HepG2 (cell line): ENCODE data around the gene VWA3A. TPM values are rescaled to one million over a fixed set of nuclear protein-coding genes. Genes with fewer than 3 reads are reported as not detected.

Source experiments
- ATF1 ChIP-seq: IDR thresholded peaks from 2 replicates; pipeline ENCODE4 v1.6.1; 2016; ENCODE audit warnings: mild to moderate bottlenecking, control low read depth
- CEBPG ChIP-seq: IDR thresholded peaks from 2 replicates; pipeline ENCODE4 v1.6.1; 2016
- CEBPZ ChIP-seq: IDR thresholded peaks from 2 replicates; pipeline ENCODE4 v1.6.1; 2012; ENCODE audit warnings: low read length, improper control_type of control experiment
- HMG20B ChIP-seq: conservative IDR thresholded peaks from 2 replicates; pipeline ENCODE4 v1.6.1; 2016; ENCODE audit warnings: missing genetic modification reagents, missing compliant biosample characterization
- KDM5A ChIP-seq: fragments of 200-600 bp; sonication (generic); IDR thresholded peaks from 2 replicates; pipeline ENCODE4 v1.7.0; 2018; ENCODE audit warnings: antibody characterized with exemption, mild to moderate bottlenecking, low read length, borderline replicate concordance
- MEIS1 ChIP-seq: sonication (generic); formaldehyde crosslinking; IDR thresholded peaks from 2 replicates; pipeline ENCODE4 v1.9.0; 2021; ENCODE audit warnings: mild to moderate bottlenecking, missing genetic modification reagents, moderate library complexity, borderline replicate concordance
- NCOR1 ChIP-seq: fragments of 200-600 bp; sonication (generic); IDR thresholded peaks from 2 replicates; pipeline ENCODE4 v1.7.0; 2017; ENCODE audit warnings: antibody characterized with exemption, low read length, borderline replicate concordance
- NFYB ChIP-seq: sonication (generic); formaldehyde crosslinking; IDR thresholded peaks from 2 replicates; pipeline ENCODE4 v1.4.0; 2020; ENCODE audit warnings: missing genetic modification reagents
- NR2F2 ChIP-seq: IDR thresholded peaks from 2 replicates; pipeline ENCODE4 v1.6.1; 2012; ENCODE audit warnings: low read depth, inconsistent platforms, borderline replicate concordance
- PAWR ChIP-seq: sonication (generic); formaldehyde crosslinking; IDR thresholded peaks from 2 replicates; pipeline ENCODE4 v1.4.0; 2020; ENCODE audit warnings: missing genetic modification reagents, mild to moderate bottlenecking, borderline replicate concordance
- PHF8 ChIP-seq: sonication (generic); formaldehyde crosslinking; IDR thresholded peaks from 2 replicates; pipeline ENCODE4 v1.5.0; 2020; ENCODE audit warnings: missing genetic modification reagents
- RFXAP ChIP-seq: sonication (generic); formaldehyde crosslinking; IDR thresholded peaks from 2 replicates; pipeline ENCODE4 v1.4.0; 2020; ENCODE audit warnings: missing genetic modification reagents, borderline replicate concordance
- SAP130 ChIP-seq: IDR thresholded peaks from 2 replicates; pipeline ENCODE4 v1.6.1; 2016; ENCODE audit warnings: low read depth
- ZNF350 ChIP-seq: sonication (generic); formaldehyde crosslinking; IDR thresholded peaks from 2 replicates; pipeline ENCODE4 v1.4.0; 2020; ENCODE audit warnings: mild to moderate bottlenecking, low read depth, missing genetic modification reagents, borderline replicate concordance
- ZNF558 ChIP-seq: sonication (generic); formaldehyde crosslinking; IDR thresholded peaks from 2 replicates; pipeline ENCODE4 v1.9.0; 2022; ENCODE audit warnings: mild to moderate bottlenecking, missing genetic modification reagents, borderline replicate concordance
- ZNF674 ChIP-seq: sonication (generic); formaldehyde crosslinking; IDR thresholded peaks from 2 replicates; pipeline ENCODE4 v1.5.0; 2020; ENCODE audit warnings: low read depth, mild to moderate bottlenecking, missing genetic modification reagents
- ZNF782 ChIP-seq: sonication (generic); formaldehyde crosslinking; IDR thresholded peaks from 2 replicates; pipeline ENCODE4 v1.4.0; 2020; ENCODE audit warnings: missing genetic modification reagents, mild to moderate bottlenecking, borderline replicate concordance
- polyA plus RNA-seq, 8 experiments: library from polyadenylated mRNA; depleted of rRNA in 3 of 8; stranded (reverse) in 7 of 8; unstranded in 1 of 8; fragments of >200 nt; fragmentation: Illumina TruSeq in 4 of 8; extraction: Trizol in 4 of 8; gene quantifications; 2 replicates each; pipeline versions ENCODE4 v1.2.1 to v1.2.3, GENCODE V29; 2011 to 2016; ENCODE audit warnings: low read depth in 4 of 8, missing spikeins in 1 of 8, mixed read lengths in 1 of 8; ENCODE audit not compliant: insufficient read depth in 1 of 8
- total RNA-seq, 5 experiments: library from RNA; depleted of rRNA; stranded (reverse); fragments of >200 nt; fragmentation: Illumina TruSeq; extraction: Trizol; gene quantifications; 2 replicates each; pipeline ENCODE4 v1.2.3, GENCODE V29; 2016; ENCODE audit warnings: low read depth in 1 of 5
- TF ChIP-seq, protein P1 (sequence below): sonication (generic); formaldehyde crosslinking; IDR thresholded peaks from 2 replicates; pipeline ENCODE4 v1.9.0; 2021; ENCODE audit warnings: missing genetic modification reagents, borderline replicate concordance
- TF ChIP-seq, protein P2 (sequence below): sonication (generic); formaldehyde crosslinking; IDR thresholded peaks from 2 replicates; pipeline ENCODE4 v1.5.0; 2020; ENCODE audit warnings: mild to moderate bottlenecking, missing genetic modification reagents, borderline replicate concordance

Gene VWA3A
- total and polyA plus RNA-seq, 2 of the 13 experiments (the other 11 are each of a cell fraction or from before 2014, with no cell fraction given): 0.03 to 0.07 TPM

GRCh38 chr16:22190776-22191531, 98.6 kb downstream of the VWA3A start (continued):
- TF ChIP-seq NCOR1 (peak; percentile 62; the same call in 1 of the 2 replicates), RFXAP (CRISPR knock-in tag) (0 out of 2 replicates have a peak, but pooled peaks have one; percentile 10), ZNF350 (CRISPR knock-in tag) (peak; percentile 77), ZNF674 (CRISPR knock-in tag) (no peak; the same call in 1 of the 2 replicates), SAP130 (CRISPR knock-in tag) (peak; percentile 94), NFYB (CRISPR knock-in tag) (peak; percentile 5; the same call in 1 of the 2 replicates), CEBPZ (no peak), HMG20B (CRISPR knock-in tag) (0 out of 2 replicates have a peak, but pooled peaks have one; percentile 2), NR2F2 (no peak), PHF8 (peak; percentile 77), PAWR (CRISPR knock-in tag) (no peak), CEBPG (CRISPR knock-in tag) (peak; percentile 63; the same call in 1 of the 2 replicates), ZNF558 (CRISPR knock-in tag) (no peak), KDM5A (no peak; the same call in 1 of the 2 replicates), ATF1 (CRISPR knock-in tag) (peak; percentile 78), MEIS1 (CRISPR knock-in tag) (peak; percentile 22; the same call in 1 of the 2 replicates), ZNF782 (CRISPR knock-in tag) (peak; percentile 52; the same call in 1 of the 2 replicates)
- TF ChIP-seq, protein P1, sequence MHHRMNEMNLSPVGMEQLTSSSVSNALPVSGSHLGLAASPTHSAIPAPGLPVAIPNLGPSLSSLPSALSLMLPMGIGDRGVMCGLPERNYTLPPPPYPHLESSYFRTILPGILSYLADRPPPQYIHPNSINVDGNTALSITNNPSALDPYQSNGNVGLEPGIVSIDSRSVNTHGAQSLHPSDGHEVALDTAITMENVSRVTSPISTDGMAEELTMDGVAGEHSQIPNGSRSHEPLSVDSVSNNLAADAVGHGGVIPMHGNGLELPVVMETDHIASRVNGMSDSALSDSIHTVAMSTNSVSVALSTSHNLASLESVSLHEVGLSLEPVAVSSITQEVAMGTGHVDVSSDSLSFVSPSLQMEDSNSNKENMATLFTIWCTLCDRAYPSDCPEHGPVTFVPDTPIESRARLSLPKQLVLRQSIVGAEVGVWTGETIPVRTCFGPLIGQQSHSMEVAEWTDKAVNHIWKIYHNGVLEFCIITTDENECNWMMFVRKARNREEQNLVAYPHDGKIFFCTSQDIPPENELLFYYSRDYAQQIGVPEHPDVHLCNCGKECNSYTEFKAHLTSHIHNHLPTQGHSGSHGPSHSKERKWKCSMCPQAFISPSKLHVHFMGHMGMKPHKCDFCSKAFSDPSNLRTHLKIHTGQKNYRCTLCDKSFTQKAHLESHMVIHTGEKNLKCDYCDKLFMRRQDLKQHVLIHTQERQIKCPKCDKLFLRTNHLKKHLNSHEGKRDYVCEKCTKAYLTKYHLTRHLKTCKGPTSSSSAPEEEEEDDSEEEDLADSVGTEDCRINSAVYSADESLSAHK (CRISPR knock-in tag): no peak
- TF ChIP-seq, protein P2, sequence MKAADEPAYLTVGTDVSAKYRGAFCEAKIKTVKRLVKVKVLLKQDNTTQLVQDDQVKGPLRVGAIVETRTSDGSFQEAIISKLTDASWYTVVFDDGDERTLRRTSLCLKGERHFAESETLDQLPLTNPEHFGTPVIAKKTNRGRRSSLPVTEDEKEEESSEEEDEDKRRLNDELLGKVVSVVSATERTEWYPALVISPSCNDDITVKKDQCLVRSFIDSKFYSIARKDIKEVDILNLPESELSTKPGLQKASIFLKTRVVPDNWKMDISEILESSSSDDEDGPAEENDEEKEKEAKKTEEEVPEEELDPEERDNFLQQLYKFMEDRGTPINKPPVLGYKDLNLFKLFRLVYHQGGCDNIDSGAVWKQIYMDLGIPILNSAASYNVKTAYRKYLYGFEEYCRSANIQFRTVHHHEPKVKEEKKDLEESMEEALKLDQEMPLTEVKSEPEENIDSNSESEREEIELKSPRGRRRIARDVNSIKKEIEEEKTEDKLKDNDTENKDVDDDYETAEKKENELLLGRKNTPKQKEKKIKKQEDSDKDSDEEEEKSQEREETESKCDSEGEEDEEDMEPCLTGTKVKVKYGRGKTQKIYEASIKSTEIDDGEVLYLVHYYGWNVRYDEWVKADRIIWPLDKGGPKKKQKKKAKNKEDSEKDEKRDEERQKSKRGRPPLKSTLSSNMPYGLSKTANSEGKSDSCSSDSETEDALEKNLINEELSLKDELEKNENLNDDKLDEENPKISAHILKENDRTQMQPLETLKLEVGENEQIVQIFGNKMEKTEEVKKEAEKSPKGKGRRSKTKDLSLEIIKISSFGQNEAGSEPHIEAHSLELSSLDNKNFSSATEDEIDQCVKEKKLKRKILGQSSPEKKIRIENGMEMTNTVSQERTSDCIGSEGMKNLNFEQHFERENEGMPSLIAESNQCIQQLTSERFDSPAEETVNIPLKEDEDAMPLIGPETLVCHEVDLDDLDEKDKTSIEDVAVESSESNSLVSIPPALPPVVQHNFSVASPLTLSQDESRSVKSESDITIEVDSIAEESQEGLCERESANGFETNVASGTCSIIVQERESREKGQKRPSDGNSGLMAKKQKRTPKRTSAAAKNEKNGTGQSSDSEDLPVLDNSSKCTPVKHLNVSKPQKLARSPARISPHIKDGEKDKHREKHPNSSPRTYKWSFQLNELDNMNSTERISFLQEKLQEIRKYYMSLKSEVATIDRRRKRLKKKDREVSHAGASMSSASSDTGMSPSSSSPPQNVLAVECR (CRISPR knock-in tag): peak; percentile 64; the same call in 1 of the 2 replicates
